Adrenal gland (tissue), 5 donors: Measurements from ENCODE around the gene NTHL1.

Experiments used
- POLR2A ChIP-seq, 2 donors: fragments of 450-650 bp; IDR thresholded peaks; one replicate each; pipeline ENCODE4 v1.6.1; 2017; ENCODE audit warnings: antibody characterized with exemption in 2 of 2, mild to moderate bottlenecking in 2 of 2, moderate library complexity in 1 of 2
- TF ChIP-seq, protein P1 (sequence below), 6 experiments: fragments of 450-650 bp in 4 of 6; fragments of 200-600 bp in 2 of 6; sonication (generic) in 1 of 6; IDR thresholded peaks; 1 replicate in 5 of 6; 2 replicates in 1 of 6; pipeline versions ENCODE4 v1.5.1 to v1.8.0; 2016 to 2021; ENCODE audit warnings: antibody characterized with exemption in 6 of 6, mild to moderate bottlenecking in 2 of 6, moderate library complexity in 1 of 6
- donor health status: DM: no; HTN: no; CAD: no.

GRCh38 chr16:2096853-2097595, 49.4 kb upstream of the NTHL1 start:
- TF ChIP-seq, protein P1, sequence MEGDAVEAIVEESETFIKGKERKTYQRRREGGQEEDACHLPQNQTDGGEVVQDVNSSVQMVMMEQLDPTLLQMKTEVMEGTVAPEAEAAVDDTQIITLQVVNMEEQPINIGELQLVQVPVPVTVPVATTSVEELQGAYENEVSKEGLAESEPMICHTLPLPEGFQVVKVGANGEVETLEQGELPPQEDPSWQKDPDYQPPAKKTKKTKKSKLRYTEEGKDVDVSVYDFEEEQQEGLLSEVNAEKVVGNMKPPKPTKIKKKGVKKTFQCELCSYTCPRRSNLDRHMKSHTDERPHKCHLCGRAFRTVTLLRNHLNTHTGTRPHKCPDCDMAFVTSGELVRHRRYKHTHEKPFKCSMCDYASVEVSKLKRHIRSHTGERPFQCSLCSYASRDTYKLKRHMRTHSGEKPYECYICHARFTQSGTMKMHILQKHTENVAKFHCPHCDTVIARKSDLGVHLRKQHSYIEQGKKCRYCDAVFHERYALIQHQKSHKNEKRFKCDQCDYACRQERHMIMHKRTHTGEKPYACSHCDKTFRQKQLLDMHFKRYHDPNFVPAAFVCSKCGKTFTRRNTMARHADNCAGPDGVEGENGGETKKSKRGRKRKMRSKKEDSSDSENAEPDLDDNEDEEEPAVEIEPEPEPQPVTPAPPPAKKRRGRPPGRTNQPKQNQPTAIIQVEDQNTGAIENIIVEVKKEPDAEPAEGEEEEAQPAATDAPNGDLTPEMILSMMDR (IDR thresholded peaks at IDR 0.05), result no peak
- no peak for TF ChIP-seq POLR2A (IDR thresholded peaks at IDR 0.05)
